Measurements from ENCODE around the gene FAM13A.

FAM13A gene

DNA sequence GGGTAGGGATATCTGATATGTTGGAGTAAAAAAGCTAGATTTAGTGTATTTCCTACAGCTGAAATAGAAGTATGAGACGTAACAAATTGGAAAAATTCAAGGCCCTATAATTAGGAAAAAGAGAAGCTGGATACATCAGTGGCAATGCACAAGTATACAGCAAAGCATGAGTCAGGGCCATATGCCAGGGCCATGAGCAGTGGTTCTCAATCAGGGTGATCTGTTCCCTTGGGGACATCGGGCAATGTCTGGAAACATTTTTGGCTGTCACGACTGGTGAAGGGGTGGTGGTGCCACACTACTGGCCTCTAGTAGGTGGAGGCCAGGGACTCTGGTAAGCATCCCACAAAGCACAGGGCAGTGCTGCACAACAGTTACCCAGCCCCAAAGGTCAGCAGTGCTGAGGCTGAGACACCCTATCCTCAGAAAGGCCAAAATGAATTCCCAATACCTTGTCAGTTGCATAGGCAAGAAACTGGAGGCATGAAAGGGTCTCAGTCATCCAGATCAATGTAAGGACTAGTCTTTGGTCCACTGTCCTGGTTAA, 322.5 kb downstream of the FAM13A start:
- ATAC-seq (ENCODE audit: low read depth) (no peak), DNase-seq (ENCODE audit: low spot score in 2 of 2) (no peak)
- H3K27ac Mint-ChIP-seq: no peak overlapping the region
- no peaks in the 10 kb centered on the region for H3K9me3 Mint-ChIP-seq
- H3K36me3 Mint-ChIP-seq: peaks cover 1% of the 10 kb centered on the region
- peaks cover 3% of the 10 kb centered on the region for H3K27me3 Mint-ChIP-seq
- no peak overlapping the region for H3K4me3 Mint-ChIP-seq
- H3K4me1 Mint-ChIP-seq: peaks cover 20% of the 10 kb centered on the region

DNA sequence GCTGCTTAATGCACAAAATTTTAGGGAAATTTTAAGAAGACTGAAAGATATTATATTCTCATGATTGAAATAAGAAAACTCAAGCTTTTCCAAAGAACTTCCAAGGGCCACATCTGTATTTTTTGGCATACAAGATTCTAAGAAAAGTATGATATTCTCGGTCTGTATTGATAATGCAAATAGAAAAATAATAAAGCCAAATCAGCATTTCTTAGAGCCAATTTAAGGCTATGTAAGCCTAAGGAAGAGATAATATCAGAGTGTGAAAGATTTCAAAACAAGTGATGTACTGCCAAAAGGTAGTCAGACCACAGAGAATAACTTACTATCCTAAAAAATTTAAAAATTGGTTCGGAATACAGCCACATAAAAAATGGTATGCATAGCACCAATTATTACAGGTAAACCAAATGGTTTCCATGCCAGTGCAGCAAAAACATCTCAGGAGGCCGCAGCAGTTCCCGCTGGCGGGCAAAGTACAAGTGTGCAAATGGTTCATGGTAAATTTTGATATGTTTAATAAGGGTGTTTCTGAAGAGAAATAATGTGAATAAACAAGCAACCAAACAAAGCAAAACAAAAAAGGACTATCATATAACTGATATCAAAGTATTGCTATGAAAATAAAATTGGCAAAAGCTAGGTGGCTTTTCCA, 324.1 kb downstream of the FAM13A start:
- Mint-ChIP-seq H3K9me3 (no peaks in the 10 kb centered on the region), H3K36me3 (peaks cover 4% of the 10 kb centered on the region), H3K27me3 (no peaks in the 10 kb centered on the region), H3K27ac (no peak overlapping the region), H3K4me3 (no peak overlapping the region), H3K4me1 (peaks cover 16% of the 10 kb centered on the region)
- no peak for ATAC-seq (ENCODE audit: low read depth)
- DNase-seq (ENCODE audit: low spot score in 2 of 2): no peak

DNA sequence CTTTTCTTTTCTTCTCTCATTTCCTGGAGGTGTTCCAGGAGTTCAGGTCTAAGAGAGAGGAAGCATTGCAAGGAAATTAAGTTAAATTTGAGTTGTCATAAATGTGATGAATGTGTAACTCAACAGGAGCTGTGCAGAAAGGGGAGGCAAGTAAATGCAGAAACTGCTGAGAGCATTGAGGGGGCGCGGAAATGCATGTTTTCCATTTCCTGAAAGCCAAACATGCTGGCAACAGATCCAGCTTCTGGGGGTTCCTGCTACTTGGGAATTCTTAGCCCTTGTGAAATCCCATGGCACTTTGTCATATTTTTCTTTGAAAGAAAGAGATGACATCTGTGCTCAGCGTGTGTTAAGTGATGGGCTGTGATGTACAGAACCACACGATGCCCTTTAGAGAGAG, 325.6 kb downstream of the FAM13A start:
- Mint-ChIP-seq H3K27me3 (no peaks in the 10 kb centered on the region), H3K4me1 (peaks cover 3% of the 10 kb centered on the region), H3K4me3 (no peak overlapping the region), H3K27ac (no peak overlapping the region), H3K9me3 (no peaks in the 10 kb centered on the region), H3K36me3 (peaks cover 11% of the 10 kb centered on the region)
- no peak for DNase-seq (ENCODE audit: low spot score in 2 of 2)
- ATAC-seq (ENCODE audit: low read depth): no peak

DNA sequence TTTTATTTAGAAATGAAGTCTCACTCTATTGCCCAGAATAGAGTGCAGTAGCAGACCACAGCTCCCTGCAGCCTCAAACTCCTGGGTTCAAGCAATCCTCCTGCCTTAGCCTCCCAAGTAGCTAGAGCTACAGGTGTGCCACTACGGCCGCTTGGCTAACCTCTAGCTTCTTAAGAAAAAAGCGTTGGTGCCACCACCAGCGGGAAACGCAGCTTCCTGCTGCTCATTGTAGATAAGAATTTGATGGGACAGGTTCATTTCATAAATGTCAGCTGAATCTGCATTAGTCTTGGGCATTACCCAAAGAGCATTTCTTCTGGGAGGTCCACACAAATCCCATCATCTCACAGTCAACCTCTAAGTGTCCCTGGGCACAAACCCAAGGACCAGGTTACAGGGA, 326.2 kb downstream of the FAM13A start:
- Mint-ChIP-seq H3K36me3 (peaks cover 11% of the 10 kb centered on the region), H3K9me3 (no peaks in the 10 kb centered on the region), H3K27me3 (no peaks in the 10 kb centered on the region), H3K4me3 (no peak overlapping the region), H3K4me1 (no peaks in the 10 kb centered on the region), H3K27ac (no peak overlapping the region)
- ATAC-seq (ENCODE audit: low read depth): no peak
- no peak for DNase-seq (ENCODE audit: low spot score in 2 of 2)

DNA sequence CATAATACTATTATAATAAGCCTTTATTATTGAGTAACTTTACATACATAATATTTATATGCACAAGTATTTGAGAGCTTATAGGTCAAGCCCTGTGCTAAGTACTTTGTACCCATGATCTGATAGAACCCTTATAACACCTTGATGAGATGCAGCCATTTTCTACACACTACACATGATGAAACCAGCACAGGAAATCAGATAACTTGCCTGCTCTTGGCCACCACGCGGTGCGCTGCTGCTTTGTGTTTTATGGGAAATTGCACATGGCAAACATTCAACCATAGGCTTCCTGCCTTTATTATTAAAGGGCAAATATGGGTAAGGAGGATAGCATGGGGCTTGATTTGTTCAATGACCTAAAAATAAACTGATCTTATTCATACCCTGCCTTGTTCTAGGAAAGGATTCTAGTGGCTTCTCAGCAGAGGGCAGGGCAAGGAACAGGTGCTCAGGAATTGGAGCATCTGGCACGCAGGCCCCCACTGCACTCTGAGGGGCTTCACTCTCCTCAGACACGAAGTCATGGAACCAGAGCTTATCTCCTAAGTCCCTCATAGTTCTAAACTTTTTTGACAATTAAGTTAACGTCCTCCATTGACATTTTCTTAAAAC, 327.7 kb downstream of the FAM13A start:
- no peaks in the 10 kb centered on the region for H3K9me3 Mint-ChIP-seq
- H3K4me1 Mint-ChIP-seq: no peaks in the 10 kb centered on the region
- H3K27me3 Mint-ChIP-seq: no peaks in the 10 kb centered on the region
- H3K27ac Mint-ChIP-seq: no peak overlapping the region
- H3K36me3 Mint-ChIP-seq: peaks cover 11% of the 10 kb centered on the region
- no peak overlapping the region for H3K4me3 Mint-ChIP-seq
- ATAC-seq (ENCODE audit: low read depth): no peak
- DNase-seq (ENCODE audit: low spot score in 2 of 2): no peak

DNA sequence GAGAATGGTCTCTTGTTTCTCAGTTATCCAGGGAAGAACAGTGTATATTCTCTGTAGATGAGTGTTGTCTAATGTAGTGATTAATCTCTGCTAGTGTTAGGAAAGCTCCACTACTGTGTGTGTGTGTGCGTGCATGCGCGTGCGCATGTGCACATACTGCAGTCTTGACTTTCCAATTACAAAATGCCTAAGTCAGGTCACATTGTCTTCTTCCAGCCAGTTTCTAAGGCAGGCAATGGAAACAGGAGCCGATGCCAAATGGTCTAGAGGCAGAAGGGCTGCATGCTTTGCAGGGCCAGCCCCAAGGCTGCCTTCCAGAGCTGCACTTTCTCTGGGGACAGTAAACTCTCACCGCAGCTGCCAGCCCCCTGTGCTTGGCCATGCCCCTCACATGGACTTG, 328.8 kb downstream of the FAM13A start:
- Mint-ChIP-seq H3K27ac (no peak overlapping the region), H3K9me3 (no peaks in the 10 kb centered on the region), H3K4me3 (no peak overlapping the region), H3K36me3 (peaks cover 11% of the 10 kb centered on the region), H3K27me3 (no peaks in the 10 kb centered on the region), H3K4me1 (no peaks in the 10 kb centered on the region)
- ATAC-seq (ENCODE audit: low read depth) (no peak), DNase-seq (ENCODE audit: low spot score in 2 of 2) (no peak)

DNA sequence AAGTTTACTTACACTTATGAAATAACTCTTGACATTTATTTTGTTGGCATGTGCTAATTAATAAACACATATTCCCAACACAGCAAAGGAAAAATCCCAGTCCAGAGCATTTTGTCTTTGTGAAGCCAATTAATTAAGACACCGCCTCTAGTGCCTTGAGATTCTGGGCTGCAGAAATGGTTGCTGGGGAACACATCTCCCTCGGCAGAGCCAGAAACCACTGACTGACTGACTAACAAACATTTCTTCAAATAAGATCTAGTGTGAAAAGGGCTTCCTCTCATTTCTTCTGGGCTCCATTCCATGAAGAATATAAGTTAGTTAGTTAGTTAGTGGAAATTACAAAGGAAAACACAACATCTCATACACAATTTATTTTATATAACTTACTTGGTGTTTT, 331.0 kb downstream of the FAM13A start:
- H3K27ac Mint-ChIP-seq: no peak overlapping the region
- no peaks in the 10 kb centered on the region for H3K27me3 Mint-ChIP-seq
- no peak for ATAC-seq (ENCODE audit: low read depth)
- H3K4me1 Mint-ChIP-seq: no peaks in the 10 kb centered on the region
- DNase-seq (ENCODE audit: low spot score in 2 of 2): no peak
- H3K9me3 Mint-ChIP-seq: no peaks in the 10 kb centered on the region
- H3K4me3 Mint-ChIP-seq: no peak overlapping the region
- H3K36me3 Mint-ChIP-seq: peaks cover 11% of the 10 kb centered on the region

DNA sequence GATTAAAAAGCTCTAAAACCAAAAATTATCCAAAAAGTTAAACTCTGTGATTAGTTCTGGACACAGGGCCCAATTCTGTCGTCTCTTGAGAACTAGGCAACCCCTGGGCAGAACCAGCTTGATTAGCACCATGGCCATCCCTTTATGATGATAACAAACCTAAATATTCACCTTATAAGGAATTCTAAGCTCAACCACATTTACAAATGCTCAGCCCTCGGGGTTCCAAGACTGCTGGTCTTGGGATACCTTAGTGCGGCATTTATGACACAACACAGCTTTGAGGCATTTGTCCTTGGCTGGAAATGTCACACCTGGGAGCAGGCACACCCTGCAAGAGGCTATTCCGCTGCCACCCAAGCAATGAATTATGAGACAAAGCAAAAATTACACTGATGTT, 331.8 kb downstream of the FAM13A start:
- DNase-seq (ENCODE audit: low spot score in 2 of 2) (no peak), ATAC-seq (ENCODE audit: low read depth) (no peak)
- Mint-ChIP-seq H3K27ac (no peak overlapping the region), H3K4me3 (no peak overlapping the region), H3K4me1 (no peaks in the 10 kb centered on the region), H3K27me3 (no peaks in the 10 kb centered on the region), H3K9me3 (no peaks in the 10 kb centered on the region), H3K36me3 (peaks cover 18% of the 10 kb centered on the region)

DNA sequence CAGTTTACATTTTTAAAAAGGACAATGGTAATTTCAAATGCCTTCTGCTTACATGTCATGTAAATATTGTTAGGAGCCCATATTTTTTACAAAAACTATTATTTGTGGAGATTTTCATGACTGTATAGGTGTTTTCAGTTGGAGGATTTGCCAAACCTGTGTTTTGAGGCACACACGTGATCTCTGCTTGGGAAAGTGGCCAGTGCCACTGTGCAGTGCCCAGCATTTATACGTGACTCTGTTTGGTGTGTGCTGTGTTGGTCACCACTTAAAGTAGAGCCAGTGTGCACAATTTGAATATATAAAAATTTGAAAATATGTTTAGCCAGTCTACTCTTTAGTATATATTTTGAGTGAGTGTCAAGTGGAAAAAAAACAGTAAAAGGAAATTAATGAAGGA, 332.6 kb downstream of the FAM13A start:
- ATAC-seq (ENCODE audit: low read depth): no peak
- no peaks in the 10 kb centered on the region for H3K4me1 Mint-ChIP-seq
- peaks cover 22% of the 10 kb centered on the region for H3K36me3 Mint-ChIP-seq
- H3K27me3 Mint-ChIP-seq: no peaks in the 10 kb centered on the region
- H3K27ac Mint-ChIP-seq: no peak overlapping the region
- no peaks in the 10 kb centered on the region for H3K9me3 Mint-ChIP-seq
- no peak for DNase-seq (ENCODE audit: low spot score in 2 of 2)
- H3K4me3 Mint-ChIP-seq: no peak overlapping the region

DNA sequence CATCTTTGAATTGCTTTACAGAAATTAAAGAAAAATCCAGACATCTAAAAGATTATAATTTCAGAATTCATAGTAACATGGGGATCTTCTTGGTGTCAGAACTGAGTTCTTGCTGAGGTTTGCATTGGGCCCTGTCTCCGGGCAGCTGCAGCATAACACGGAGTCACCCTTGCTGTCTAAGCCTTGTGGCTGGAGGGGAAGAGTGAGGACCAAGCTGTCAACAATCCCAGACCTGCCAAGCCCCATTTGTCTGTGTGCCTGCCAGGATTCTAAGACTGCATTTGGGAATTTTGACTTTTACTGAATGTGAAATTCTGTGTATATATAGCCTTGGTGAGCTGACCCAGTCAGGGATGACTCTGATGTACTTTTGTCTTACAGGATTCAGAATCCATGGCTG, 334.2 kb downstream of the FAM13A start:
- no peak overlapping the region for H3K27ac Mint-ChIP-seq
- no peak for ATAC-seq (ENCODE audit: low read depth)
- peaks cover 26% of the 10 kb centered on the region for H3K36me3 Mint-ChIP-seq
- H3K4me1 Mint-ChIP-seq: no peaks in the 10 kb centered on the region
- no peaks in the 10 kb centered on the region for H3K9me3 Mint-ChIP-seq
- no peak for DNase-seq (ENCODE audit: low spot score in 2 of 2)
- no peak overlapping the region for H3K4me3 Mint-ChIP-seq
- no peaks in the 10 kb centered on the region for H3K27me3 Mint-ChIP-seq

DNA sequence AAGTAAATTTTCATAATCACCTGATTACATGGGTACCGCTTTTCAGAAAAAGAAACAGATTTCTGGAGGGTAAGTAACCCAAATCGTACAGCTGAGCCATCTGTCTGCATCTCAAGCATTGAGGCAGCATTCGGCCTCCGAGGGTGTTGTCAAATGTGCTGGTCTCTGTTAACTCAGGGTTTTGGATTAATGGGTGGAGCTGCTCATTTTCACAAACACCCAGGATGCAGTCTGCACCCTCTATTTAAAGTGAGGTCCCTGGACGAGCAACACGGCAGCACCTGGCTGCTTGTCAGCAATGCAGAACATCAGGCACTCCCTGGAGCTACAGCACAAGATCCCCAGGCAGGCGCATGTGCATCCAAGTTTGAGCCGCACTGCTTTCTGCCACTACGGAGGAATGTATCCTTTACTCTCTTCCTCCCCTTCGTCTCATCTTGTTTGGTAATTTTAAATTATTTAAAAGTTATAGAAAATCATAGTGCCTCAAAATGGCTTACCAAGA, 334.7 kb downstream of the FAM13A start:
- ATAC-seq (ENCODE audit: low read depth): no peak
- Mint-ChIP-seq H3K4me3 (no peak overlapping the region), H3K36me3 (peaks cover 27% of the 10 kb centered on the region), H3K4me1 (no peaks in the 10 kb centered on the region), H3K27me3 (no peaks in the 10 kb centered on the region), H3K9me3 (peaks cover 4% of the 10 kb centered on the region), H3K27ac (no peak overlapping the region)
- no peak for DNase-seq (ENCODE audit: low spot score in 2 of 2)

DNA sequence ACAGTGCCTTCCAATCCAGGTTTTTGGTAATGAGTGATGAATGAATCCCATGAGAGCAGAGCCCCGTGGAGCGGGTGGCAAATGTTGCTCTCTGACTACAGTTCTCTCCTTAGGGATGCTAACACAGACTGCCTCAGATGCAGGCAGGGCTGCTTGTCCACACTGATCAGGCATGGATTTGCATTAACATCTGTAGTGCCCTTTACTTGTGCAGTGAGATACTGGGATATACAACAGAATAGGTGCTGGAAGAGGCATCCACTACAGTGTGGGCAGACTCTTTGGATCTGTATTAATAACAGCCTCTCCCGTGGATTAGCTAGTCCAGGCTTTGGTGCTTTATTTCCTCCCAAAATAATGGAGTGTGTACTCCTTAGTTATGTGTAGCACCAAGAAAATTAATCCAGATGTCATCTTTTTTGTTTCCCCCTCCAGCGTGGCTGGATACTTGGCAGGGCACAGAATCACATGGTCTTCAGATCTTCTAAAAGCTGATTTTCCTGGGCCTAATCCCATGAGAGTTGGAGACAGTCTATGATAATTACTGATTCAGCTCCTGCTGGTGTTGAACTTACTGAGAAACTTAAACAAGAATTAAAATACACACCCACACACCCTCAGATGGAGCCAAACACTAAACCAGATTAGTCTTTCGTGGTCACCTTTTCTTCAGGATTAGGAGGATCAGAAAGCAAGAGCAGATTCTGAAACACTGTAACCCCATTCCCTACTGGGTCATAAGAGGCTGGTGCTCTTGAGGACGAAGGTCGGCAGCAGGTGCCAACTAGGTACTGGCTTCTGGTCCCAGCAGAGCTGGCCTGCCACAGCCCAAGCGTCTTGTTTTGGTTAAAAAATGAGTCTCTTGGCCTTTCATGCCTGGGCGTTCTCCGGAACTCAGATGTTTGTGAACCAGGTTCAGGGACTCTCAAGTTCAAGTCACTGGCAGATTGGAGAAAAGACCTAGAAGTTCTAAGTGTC, 336.2 kb downstream of the FAM13A start:
- DNase-seq (ENCODE audit: low spot score in 2 of 2) (no peak), ATAC-seq (ENCODE audit: low read depth) (no peak)
- H3K9me3 Mint-ChIP-seq: peaks cover 9% of the 10 kb centered on the region
- no peaks in the 10 kb centered on the region for H3K4me1 Mint-ChIP-seq
- no peaks in the 10 kb centered on the region for H3K27me3 Mint-ChIP-seq
- peaks cover 38% of the 10 kb centered on the region for H3K36me3 Mint-ChIP-seq
- H3K27ac Mint-ChIP-seq: no peak overlapping the region
- H3K4me3 Mint-ChIP-seq: no peak overlapping the region

DNA sequence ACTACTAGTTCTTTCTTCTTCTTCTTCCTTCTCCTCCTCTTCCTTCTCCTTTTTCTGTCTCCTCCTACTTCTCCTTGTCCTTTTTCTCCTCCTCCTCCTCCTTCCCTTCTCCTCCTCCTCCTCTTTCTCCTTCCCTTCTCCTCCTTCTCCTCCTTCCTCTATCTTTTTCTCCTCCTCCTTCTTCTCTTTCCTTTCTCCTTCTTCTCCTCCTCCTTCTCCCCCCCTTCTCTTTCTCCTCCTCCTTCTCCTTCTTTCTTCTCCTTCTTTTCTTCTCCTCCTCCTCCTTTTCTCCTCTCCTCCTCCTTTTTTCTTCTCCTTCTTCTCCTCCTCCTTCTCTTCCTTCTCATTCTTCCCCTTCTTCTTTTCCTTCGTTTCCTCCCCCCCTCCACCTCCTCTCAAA, 337.6 kb downstream of the FAM13A start:
- ATAC-seq (ENCODE audit: low read depth) (no peak), DNase-seq (ENCODE audit: low spot score in 2 of 2) (no peak)
- H3K27me3 Mint-ChIP-seq: no peaks in the 10 kb centered on the region
- no peaks in the 10 kb centered on the region for H3K4me1 Mint-ChIP-seq
- peaks cover 12% of the 10 kb centered on the region for H3K9me3 Mint-ChIP-seq
- peak overlapping the region; percentile 47 for H3K27ac Mint-ChIP-seq
- H3K4me3 Mint-ChIP-seq: no peak overlapping the region
- H3K36me3 Mint-ChIP-seq: peaks cover 51% of the 10 kb centered on the region

DNA sequence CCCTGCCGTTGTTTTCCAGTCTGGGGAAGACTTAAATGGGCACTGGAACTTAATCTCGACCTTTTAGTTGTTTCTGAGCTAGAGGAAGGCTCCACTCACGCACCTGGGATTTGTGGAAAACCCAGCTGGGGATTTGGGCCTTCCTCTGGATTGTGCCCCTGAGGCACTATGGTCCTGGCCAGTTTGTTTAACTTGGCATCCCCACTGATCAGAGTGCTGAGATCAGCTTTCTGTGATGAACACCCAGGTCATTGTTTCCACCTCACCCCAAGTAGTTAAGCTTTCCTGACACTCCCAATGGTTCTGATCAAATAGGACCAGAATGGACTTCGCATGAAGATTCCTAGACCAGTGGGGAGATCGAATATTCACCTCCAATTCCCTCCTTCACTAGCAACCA, 338.9 kb downstream of the FAM13A start:
- Mint-ChIP-seq H3K4me1 (no peaks in the 10 kb centered on the region), H3K4me3 (no peak overlapping the region), H3K27ac (no peak overlapping the region), H3K27me3 (no peaks in the 10 kb centered on the region), H3K9me3 (peaks cover 12% of the 10 kb centered on the region), H3K36me3 (peaks cover 59% of the 10 kb centered on the region)
- no peak for DNase-seq (ENCODE audit: low spot score in 2 of 2)
- no peak for ATAC-seq (ENCODE audit: low read depth)

All from memory B cell (primary cell).